Measurements from ENCODE around the gene GPHA2.

GPHA2 gene

DNA sequence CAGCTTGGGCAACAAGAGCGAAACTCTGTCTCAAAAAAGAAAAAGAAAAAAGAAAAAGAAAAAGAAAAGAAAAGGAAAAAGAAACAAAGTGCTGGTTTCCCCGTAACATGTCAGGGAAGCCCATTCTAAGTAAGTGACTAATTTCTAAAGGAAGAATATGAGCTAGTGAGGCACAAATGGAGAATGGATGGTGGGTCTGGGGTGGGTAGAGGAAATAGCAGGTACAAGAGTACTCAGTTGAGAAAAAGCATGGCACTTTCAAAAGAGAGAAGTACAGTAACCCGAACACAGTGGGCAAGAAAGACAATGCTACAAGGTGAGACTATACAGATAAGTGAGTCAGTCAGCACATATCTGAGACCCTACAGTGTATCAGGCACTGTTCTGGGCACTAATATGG, 31.7 kb upstream of the GPHA2 start:
- no peak for DNase-seq (ENCODE audit: low read depth)
- TF ChIP-seq, protein P1, sequence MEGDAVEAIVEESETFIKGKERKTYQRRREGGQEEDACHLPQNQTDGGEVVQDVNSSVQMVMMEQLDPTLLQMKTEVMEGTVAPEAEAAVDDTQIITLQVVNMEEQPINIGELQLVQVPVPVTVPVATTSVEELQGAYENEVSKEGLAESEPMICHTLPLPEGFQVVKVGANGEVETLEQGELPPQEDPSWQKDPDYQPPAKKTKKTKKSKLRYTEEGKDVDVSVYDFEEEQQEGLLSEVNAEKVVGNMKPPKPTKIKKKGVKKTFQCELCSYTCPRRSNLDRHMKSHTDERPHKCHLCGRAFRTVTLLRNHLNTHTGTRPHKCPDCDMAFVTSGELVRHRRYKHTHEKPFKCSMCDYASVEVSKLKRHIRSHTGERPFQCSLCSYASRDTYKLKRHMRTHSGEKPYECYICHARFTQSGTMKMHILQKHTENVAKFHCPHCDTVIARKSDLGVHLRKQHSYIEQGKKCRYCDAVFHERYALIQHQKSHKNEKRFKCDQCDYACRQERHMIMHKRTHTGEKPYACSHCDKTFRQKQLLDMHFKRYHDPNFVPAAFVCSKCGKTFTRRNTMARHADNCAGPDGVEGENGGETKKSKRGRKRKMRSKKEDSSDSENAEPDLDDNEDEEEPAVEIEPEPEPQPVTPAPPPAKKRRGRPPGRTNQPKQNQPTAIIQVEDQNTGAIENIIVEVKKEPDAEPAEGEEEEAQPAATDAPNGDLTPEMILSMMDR (conservative IDR thresholded peaks at IDR 0.05; ENCODE audit: control insufficient read depth, insufficient read depth, low read depth, low read length), result no peak
- H3K4me3 ChIP-seq (ENCODE audit: control insufficient read depth, low read depth, low read length), result no peak overlapping the region

DNA sequence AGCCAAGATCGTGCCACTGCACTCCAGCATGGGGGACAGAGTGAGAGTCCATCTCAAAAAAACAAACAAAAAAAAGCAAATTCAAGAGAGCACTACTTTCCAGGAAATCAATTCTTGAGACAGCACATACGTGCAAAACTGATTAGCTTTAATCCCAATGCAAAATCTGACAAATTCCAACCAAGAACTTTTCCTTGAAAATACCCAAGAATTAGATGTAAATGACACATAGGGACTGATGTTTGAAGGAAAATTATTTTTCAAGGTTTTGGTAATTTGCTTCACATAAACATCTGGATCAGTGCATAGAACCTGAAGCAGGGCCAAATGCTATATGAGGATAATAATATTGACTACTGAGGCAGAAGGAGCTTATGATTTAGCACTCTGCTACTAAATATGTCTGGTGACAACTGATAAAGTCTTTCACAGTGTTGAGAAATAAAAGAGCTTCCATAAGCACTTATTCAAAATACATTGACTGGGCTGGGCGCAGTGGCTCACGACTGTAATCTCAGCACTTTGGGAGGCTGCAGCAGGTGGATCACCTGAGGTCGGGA, 27.5 kb upstream of the GPHA2 start:
- DNase-seq (ENCODE audit: low read depth), result no peak
- TF ChIP-seq, protein P1 (conservative IDR thresholded peaks at IDR 0.05; ENCODE audit: control insufficient read depth, insufficient read depth, low read depth, low read length), result no peak
- H3K4me3 ChIP-seq (ENCODE audit: control insufficient read depth, low read depth, low read length), result no peak overlapping the region

DNA sequence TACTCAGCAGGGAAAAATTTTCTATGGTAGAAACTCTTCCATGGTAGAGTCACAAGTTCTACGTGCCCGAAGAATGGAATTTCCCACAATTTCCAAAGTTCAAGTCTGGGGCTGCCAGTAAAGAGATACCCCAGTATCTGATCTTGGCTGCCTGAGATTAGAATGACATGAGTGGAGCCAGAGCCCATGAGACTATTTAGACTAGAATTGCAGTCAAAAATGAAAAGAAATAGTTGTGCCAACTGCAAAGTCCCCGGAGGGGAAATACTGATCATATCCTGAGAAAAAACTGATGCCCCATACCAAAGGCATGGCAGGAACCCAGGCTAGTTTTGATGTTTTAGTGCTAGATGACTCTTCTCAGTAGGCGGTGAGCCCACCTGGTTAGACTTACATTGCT, 25.0 kb upstream of the GPHA2 start:
- DNase-seq (ENCODE audit: low read depth), result no peak
- no peak overlapping the region for H3K4me3 ChIP-seq (ENCODE audit: control insufficient read depth, low read depth, low read length)
- TF ChIP-seq, protein P1 (conservative IDR thresholded peaks at IDR 0.05; ENCODE audit: control insufficient read depth, insufficient read depth, low read depth, low read length), result no peak

DNA sequence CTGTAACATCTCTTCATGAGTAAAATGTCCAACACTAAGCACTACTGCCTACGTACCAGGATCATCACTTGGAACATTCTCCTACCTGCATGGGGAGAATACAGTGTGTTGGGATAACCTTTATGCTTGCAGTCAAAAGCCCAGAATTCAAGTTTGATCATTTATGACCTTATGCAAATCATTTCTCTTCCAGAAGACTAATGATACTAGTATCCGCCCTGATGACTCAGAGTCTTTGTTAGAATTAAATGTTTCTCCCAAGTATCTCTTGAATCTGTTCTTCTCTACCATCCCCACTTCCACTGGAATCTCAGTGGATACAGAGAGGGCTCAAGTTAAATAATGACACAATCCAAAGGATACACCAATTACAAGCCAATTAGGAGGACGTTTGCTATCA, 23.8 kb upstream of the GPHA2 start:
- peak; percentile 20 for DNase-seq (ENCODE audit: low read depth)
- H3K4me3 ChIP-seq (ENCODE audit: control insufficient read depth, low read depth, low read length), result no peak overlapping the region
- TF ChIP-seq, protein P1 (conservative IDR thresholded peaks at IDR 0.05; ENCODE audit: control insufficient read depth, insufficient read depth, low read depth, low read length), result no peak

DNA sequence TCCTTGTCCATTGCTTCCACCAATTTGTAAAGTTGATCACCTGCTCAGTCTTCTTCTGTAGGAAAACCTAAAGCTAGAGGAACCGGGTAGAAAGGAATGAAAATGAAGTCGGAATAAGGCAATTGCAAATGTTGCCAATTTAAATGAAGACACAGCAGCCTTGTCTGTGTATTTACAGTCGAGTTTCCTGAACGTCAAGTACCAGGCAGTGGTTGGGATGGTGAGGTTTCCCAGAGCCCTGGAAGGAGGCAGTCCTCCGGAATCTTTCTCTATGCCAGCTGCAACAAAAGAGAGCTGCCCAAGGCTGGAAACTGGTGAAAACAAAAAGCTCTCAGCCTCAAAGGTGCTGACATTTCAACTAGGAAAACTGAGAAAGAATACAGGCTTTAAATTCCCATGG, 18.5 kb upstream of the GPHA2 start:
- TF ChIP-seq, protein P1 (conservative IDR thresholded peaks at IDR 0.05; ENCODE audit: control insufficient read depth, insufficient read depth, low read depth, low read length), result no peak
- DNase-seq (ENCODE audit: low read depth), result no peak
- no peak overlapping the region for H3K4me3 ChIP-seq (ENCODE audit: control insufficient read depth, low read depth, low read length)

DNA sequence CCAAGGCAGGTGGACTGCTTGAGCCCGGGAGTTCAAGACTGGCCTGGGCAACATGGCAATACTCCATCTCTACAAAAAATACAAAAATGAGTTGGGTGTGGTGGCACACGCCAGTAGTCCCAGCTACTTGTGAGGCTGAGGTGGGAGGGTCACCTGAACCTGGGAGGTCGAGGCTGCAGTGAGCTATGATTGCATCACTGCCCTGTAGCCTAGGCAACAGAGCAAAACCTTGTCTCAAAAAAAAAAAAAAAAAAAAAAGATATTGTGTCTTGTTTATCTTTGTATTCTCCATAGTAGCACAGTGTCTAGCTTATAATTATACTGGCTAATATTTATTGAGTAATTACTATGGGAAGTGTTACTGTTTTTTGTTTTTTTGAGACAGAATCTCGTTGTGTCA, 15.8 kb upstream of the GPHA2 start:
- no peak for DNase-seq (ENCODE audit: low read depth)
- TF ChIP-seq, protein P1 (conservative IDR thresholded peaks at IDR 0.05; ENCODE audit: control insufficient read depth, insufficient read depth, low read depth, low read length), result no peak
- no peak overlapping the region for H3K4me3 ChIP-seq (ENCODE audit: control insufficient read depth, low read depth, low read length)
